ENCODE results near the gene TM9SF2.

DNA sequence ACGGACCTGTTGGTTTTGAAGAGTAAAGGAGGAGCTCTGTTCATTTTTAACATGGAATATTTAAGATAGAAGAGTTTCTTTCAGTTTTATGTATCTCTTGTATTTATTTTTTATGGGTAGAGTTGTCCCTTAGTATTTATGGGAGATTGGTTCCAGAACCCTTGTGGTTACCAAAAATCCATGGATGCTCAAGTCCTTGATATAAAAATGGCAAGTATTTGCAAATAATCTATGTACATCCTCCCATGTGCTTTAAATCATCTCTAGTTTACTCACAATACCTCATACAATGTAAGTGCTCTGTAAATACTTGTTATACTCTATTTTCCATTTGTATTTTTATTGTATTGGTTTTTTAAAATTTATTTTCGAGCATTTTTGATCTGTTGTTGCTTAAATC, 63.1 kb downstream of the TM9SF2 start:
- TF ChIP-seq, protein P1, sequence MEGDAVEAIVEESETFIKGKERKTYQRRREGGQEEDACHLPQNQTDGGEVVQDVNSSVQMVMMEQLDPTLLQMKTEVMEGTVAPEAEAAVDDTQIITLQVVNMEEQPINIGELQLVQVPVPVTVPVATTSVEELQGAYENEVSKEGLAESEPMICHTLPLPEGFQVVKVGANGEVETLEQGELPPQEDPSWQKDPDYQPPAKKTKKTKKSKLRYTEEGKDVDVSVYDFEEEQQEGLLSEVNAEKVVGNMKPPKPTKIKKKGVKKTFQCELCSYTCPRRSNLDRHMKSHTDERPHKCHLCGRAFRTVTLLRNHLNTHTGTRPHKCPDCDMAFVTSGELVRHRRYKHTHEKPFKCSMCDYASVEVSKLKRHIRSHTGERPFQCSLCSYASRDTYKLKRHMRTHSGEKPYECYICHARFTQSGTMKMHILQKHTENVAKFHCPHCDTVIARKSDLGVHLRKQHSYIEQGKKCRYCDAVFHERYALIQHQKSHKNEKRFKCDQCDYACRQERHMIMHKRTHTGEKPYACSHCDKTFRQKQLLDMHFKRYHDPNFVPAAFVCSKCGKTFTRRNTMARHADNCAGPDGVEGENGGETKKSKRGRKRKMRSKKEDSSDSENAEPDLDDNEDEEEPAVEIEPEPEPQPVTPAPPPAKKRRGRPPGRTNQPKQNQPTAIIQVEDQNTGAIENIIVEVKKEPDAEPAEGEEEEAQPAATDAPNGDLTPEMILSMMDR (IDR thresholded peaks at IDR 0.05) = no peak
- TF ChIP-seq POLR2AphosphoS5 (IDR thresholded peaks at IDR 0.05; ENCODE audit: low read depth, low read length) = no peak
- no peak for TF ChIP-seq REST (IDR thresholded peaks at IDR 0.05; ENCODE audit: insufficient read depth in 1 of 2, low read depth in 2 of 2, low read length in 1 of 2)
- TF ChIP-seq TCF7L2 (IDR thresholded peaks at IDR 0.05; ENCODE audit: low read depth, low read length) = no peak
- no peak for TF ChIP-seq SIN3A (IDR thresholded peaks at IDR 0.05; ENCODE audit: borderline replicate concordance, insufficient read depth, low read depth, low read length)

Data from Panc1 (cell line).